Psoas muscle (tissue), 8 donors: ENCODE results near the gene ICAM2. TPM values are rescaled to one million over a fixed set of nuclear protein-coding genes. Genes with fewer than 3 reads are reported as not detected.

Source experiments
- ATAC-seq, 4 donors: fragments of 200-7000 bp; cut with Tn5 transposase; one replicate each; pipeline ENCODE4 v1.9.1; 2020; ENCODE audit warnings: moderate library complexity in 3 of 4, mild to moderate bottlenecking in 2 of 4
- DNase-seq, 2 donors: peaks; one replicate each; pipeline ENCODE4 v3.0.0-alpha.2; 2020
- H3K27ac ChIP-seq: fragments of 200-600 bp; one replicate; pipeline ENCODE4 v1.8.0; 2022
- H3K27me3 ChIP-seq, 3 donors: fragments of 200-600 bp in 1 of 3; one replicate each; pipeline versions ENCODE4 v1.6.1 to v1.8.0; 2013 to 2022; ENCODE audit warnings: low read length in 2 of 3, mild to moderate bottlenecking in 2 of 3, moderate library complexity in 1 of 3; ENCODE audit not compliant: insufficient read depth in 3 of 3
- H3K36me3 ChIP-seq, 2 donors: fragments of 200-600 bp in 1 of 2; one replicate each; pipeline versions ENCODE4 v1.6.1 to v1.8.0; 2013 to 2022; ENCODE audit warnings: low read depth in 1 of 2, mild to moderate bottlenecking in 1 of 2, moderate library complexity in 1 of 2; ENCODE audit not compliant: insufficient read depth in 1 of 2
- H3K4me1 ChIP-seq: fragments of 200-600 bp; one replicate; pipeline ENCODE4 v1.8.0; 2022
- H3K4me3 ChIP-seq: fragments of 200-600 bp; one replicate; pipeline ENCODE4 v1.8.0; 2022; ENCODE audit warnings: mild to moderate bottlenecking
- H3K9me3 ChIP-seq: fragments of 200-600 bp; one replicate; pipeline ENCODE4 v1.8.0; 2022
- CTCF ChIP-seq: fragments of 200-600 bp; IDR thresholded peaks from one replicate; pipeline ENCODE4 v1.8.0; 2022; ENCODE audit warnings: antibody characterized with exemption
- WGBS, 3 donors: extraction: QIAGEN DNeasy Blood & Tissue Kit; methylation state at CpG; one replicate each; pipeline versions ENCODE4 v1.1.6 to v1.1.7; 2013; 5-methylcytosine and 5-hydroxymethylcytosine counted together
- intact Hi-C, 2 donors: fragments of 100-400 bp; cut with DNase I; formaldehyde crosslinking; loops; one replicate each; pipeline versions ENCODE4 v1.11.0 to v1.14.2; 2022
- polyA plus RNA-seq, 3 donors: library from polyadenylated mRNA; stranded (reverse); fragments of 200-250 nt; gene quantifications; one replicate each; pipeline ENCODE4 v1.2.3, GENCODE V29; 2013
- total RNA-seq, 4 donors: library from RNA; stranded (reverse); fragmentation: NEBNext Ultra II Directional in 2 of 4; extraction: Animal tissue kit (Norgen Biotek cat#: 25700) in 2 of 4; gene quantifications; one replicate each; pipeline versions ENCODE4 v1.2.1 to v1.2.4, GENCODE V29; 2021 to 2023
- donor health status: healthy with polysubstance abuse.
- donor health status: DM: no; HTN: no; CAD: no; lungs with moderate emphysema.
- donor health status: Bipolar disorder and iron deficiency.
- donor health status: healthy.
- donor health status: DM: yes; HTN: yes; CAD: no.
- donor health status: DM: no; HTN: no; CAD: no.
- donor health status: DM: no; HTN: no; CAD: no.
- donor health status: DM: yes; HTN: yes; CAD: no.

The ICAM2 gene
- total and polyA plus RNA-seq, 7 donors: 20.4 to 50.0 (median 27.0) TPM

- peak overlapping the region; percentile 27 for H3K27ac ChIP-seq
- TF ChIP-seq CTCF: no peak
Measured at GRCh38 chr17:63966646-63967264, 53.7 kb downstream of the ICAM2 start.

GRCh38 chr17:63963123-63963522 is 57.3 kb downstream of the ICAM2 start:
- DNase-seq (peak in 1 of 2 donors; percentile 79), ATAC-seq (peak in 2 of 4 donors; percentile 11 to 29)
- no peaks in the 10 kb centered on the region for H3K9me3 ChIP-seq
- no peak for TF ChIP-seq CTCF
- intact Hi-C loops: no loop called here
- H3K36me3 ChIP-seq: peaks cover 0 to 65% of the 10 kb centered on the region in 2 donors
- WGBS, 3 donors: 16 to 36% (median 31%) methylated on average over 4 of the region's 4 CpGs
- no peak overlapping the region for H3K4me3 ChIP-seq
- peaks cover 41% of the 10 kb centered on the region for H3K4me1 ChIP-seq
- H3K27ac ChIP-seq: peak overlapping the region; percentile 89
- no peaks in the 10 kb centered on the region for H3K27me3 ChIP-seq

More at GRCh38 chr17:63966646-63967264, 53.7 kb downstream of the ICAM2 start:
- intact Hi-C loops: no loop called here
- H3K36me3 ChIP-seq: peaks cover 0 to 88% of the 10 kb centered on the region in 2 donors
- H3K9me3 ChIP-seq: no peaks in the 10 kb centered on the region
- H3K4me1 ChIP-seq: peaks cover 37% of the 10 kb centered on the region
- DNase-seq (no peak), ATAC-seq (no peak)
- no peak overlapping the region for H3K4me3 ChIP-seq
- no peaks in the 10 kb centered on the region for H3K27me3 ChIP-seq
- WGBS, 3 donors: 72 to 84% (median 80%) methylated on average over 11 of the region's 11 CpGs

GRCh38 chr17:63962298-63962744 is 58.1 kb downstream of the ICAM2 start:
- no peak for DNase-seq
- intact Hi-C loops: loop anchor here in 1 of 2 donors (1.0 kb wide), 1 partner anchor 8 kb away; no protein-coding TSS in a partner anchor
- peaks cover 45% of the 10 kb centered on the region for H3K4me1 ChIP-seq
- peak in 1 of 4 donors; percentile 2 for ATAC-seq
- H3K4me3 ChIP-seq: no peak overlapping the region
- no peak for TF ChIP-seq CTCF
- no peaks in the 10 kb centered on the region for H3K27me3 ChIP-seq
- WGBS, 3 donors: 38 to 65% (median 51%) methylated on average over 10 of the region's 10 CpGs
- peaks cover 0 to 65% of the 10 kb centered on the region in 2 donors for H3K36me3 ChIP-seq
- H3K9me3 ChIP-seq: no peaks in the 10 kb centered on the region
- peak overlapping the region; percentile 89 for H3K27ac ChIP-seq

GRCh38 chr17:63961355-63962212 is 58.8 kb downstream of the ICAM2 start:
- peak; percentile 64 to 76 (median 75) for ATAC-seq
- intact Hi-C loops: loop anchor here in 1 of 2 donors (1.0 kb wide), 1 partner anchor 9 kb away; no protein-coding TSS in a partner anchor
- peak; percentile 83 to 95 for DNase-seq
- Histone ChIP-seq H3K27ac (peak overlapping the region; percentile 89), H3K36me3 (peaks cover 0 to 65% of the 10 kb centered on the region in 2 donors), H3K9me3 (no peaks in the 10 kb centered on the region), H3K4me3 (peak overlapping the region; percentile 5), H3K4me1 (peaks cover 52% of the 10 kb centered on the region), H3K27me3 (no peaks in the 10 kb centered on the region)
- WGBS, 3 donors: 26 to 40% (median 32%) methylated on average over 37 of the region's 37 CpGs
- TF ChIP-seq CTCF: no peak
